HepG2 (cell line): ENCODE measurements around the gene PLEKHG2. TPM values are rescaled to one million over a fixed set of nuclear protein-coding genes. Genes with fewer than 3 reads are reported as not detected.

Source experiments
- ATAC-seq: fragments of 200-7000 bp; cut with Tn5 transposase; 3 replicates; pipeline ENCODE4 v1.9.1; 2020; ENCODE audit warnings: mild to moderate bottlenecking, moderate library complexity
- Bru-seq: library from RNA; stranded (reverse); fragments of 400-500 nt; gene quantifications from one replicate; lab custom pipeline; 2021; lab: Mats Ljungman, UMichigan
- BruChase-seq, 2 experiments: library from RNA; stranded (reverse); fragments of 400-500 nt; gene quantifications; one replicate each; lab custom pipeline; 2021; lab: Mats Ljungman, UMichigan
- BruUV-seq: library from RNA; stranded (reverse); fragments of 400-500 nt; replicated peaks from 2 replicates; lab custom pipeline; 2021; lab: Mats Ljungman, UMichigan
- CTCF ChIA-PET: fragments of 300-600 bp; formaldehyde crosslinking; extraction: SDS; loops from one replicate; lab custom pipeline; 2021; ENCODE audit warnings: low total read pairs, inconsistent platforms, low intra/inter-chr PET ratio; lab: Yijun Ruan, JAX
- POLR2A ChIA-PET: fragments of 350-600 bp; sonication (Branson Sonifier 250); formaldehyde crosslinking; loops from one replicate; lab custom pipeline; 2020; ENCODE audit warnings: antibody characterized with exemption, inconsistent platforms; lab: Yijun Ruan, JAX
- DNase-seq: peaks from one replicate; pipeline ENCODE4 v3.0.0-alpha.2; 2015; ENCODE audit warnings: low spot score
- FAIRE-seq: peaks from 3 replicates; lab custom pipeline; 2011; peaks lifted over from hg19 to GRCh38; lab: Jason Lieb, UNC
- H2AFZ ChIP-seq: one replicate; pipeline ENCODE4 v1.6.1; 2011; ENCODE audit warnings: low read length, inconsistent platforms
- H3K27ac ChIP-seq: fragments of 300-600 bp; 3 replicates; pipeline ENCODE4 v1.8.0; 2011; ENCODE audit warnings: mixed run types, mild to moderate bottlenecking, mixed read lengths, low read length, inconsistent platforms; ENCODE audit not compliant: insufficient read depth; ENCODE audit errors: extremely low read length
- H3K27me3 ChIP-seq, 2 experiments: fragments of 200-600 bp in 1 of 2; 2 replicates in 1 of 2; 3 replicates in 1 of 2; pipeline versions ENCODE4 v1.6.0 to v1.8.0; 2011; ENCODE audit warnings: low read length in 2 of 2, mild to moderate bottlenecking in 2 of 2, moderate library complexity in 2 of 2, inconsistent platforms in 1 of 2; ENCODE audit not compliant: insufficient read depth in 2 of 2, control insufficient read depth in 1 of 2
- H3K36me3 ChIP-seq, 2 experiments: fragments of 200-600 bp in 1 of 2; replicated peaks in 1 of 2; 2 replicates in 1 of 2; 3 replicates in 1 of 2; pipeline versions ENCODE4 v1.5.1 to v1.8.0; 2011; ENCODE audit warnings: low read length in 2 of 2, inconsistent platforms in 1 of 2; ENCODE audit not compliant: insufficient read depth in 2 of 2, control insufficient read depth in 1 of 2
- H3K4me1 ChIP-seq: 2 replicates; pipeline ENCODE4 v1.5.1; 2012; ENCODE audit warnings: low read length, inconsistent platforms; ENCODE audit not compliant: insufficient read depth
- H3K4me2 ChIP-seq: 2 replicates; pipeline ENCODE4 v1.6.0; 2011; ENCODE audit warnings: low read depth, low read length, inconsistent platforms
- H3K4me3 ChIP-seq, 3 experiments: fragments of 200-600 bp in 1 of 3; sonication (generic), shearing (Covaris generic) in 1 of 3; replicated peaks in 1 of 3; 2 replicates each; pipeline ENCODE4 v1.5.1; 2011 to 2016; ENCODE audit warnings: low read length in 3 of 3, inconsistent platforms in 2 of 3, low read depth in 2 of 3, mild to moderate bottlenecking in 2 of 3, control low read depth in 1 of 3, mixed read lengths in 1 of 3; ENCODE audit not compliant: insufficient read depth in 1 of 3
- H3K79me2 ChIP-seq: one replicate; pipeline ENCODE4 v1.6.1; 2011; ENCODE audit warnings: low read length, inconsistent platforms; ENCODE audit not compliant: insufficient read depth
- H3K9ac ChIP-seq: 2 replicates; pipeline ENCODE4 v1.6.0; 2011; ENCODE audit warnings: mild to moderate bottlenecking, low read depth, low read length, inconsistent platforms; ENCODE audit not compliant: insufficient read depth
- H3K9me3 ChIP-seq: 2 replicates; pipeline ENCODE4 v1.5.1; 2012; ENCODE audit warnings: mild to moderate bottlenecking, low read length
- H4K20me1 ChIP-seq: 2 replicates; pipeline ENCODE4 v1.6.0; 2011; ENCODE audit warnings: inconsistent platforms, mild to moderate bottlenecking, low read length, moderate library complexity; ENCODE audit not compliant: insufficient read depth
- FOSL2 ChIP-seq: sonication (generic); formaldehyde crosslinking; IDR thresholded peaks from 2 replicates; pipeline ENCODE4 v1.4.0; 2020; ENCODE audit warnings: missing genetic modification reagents
- HMG20A ChIP-seq: IDR thresholded peaks from 2 replicates; pipeline ENCODE4 v1.6.1; 2016; ENCODE audit warnings: borderline replicate concordance
- HOXA9 ChIP-seq: sonication (generic); formaldehyde crosslinking; IDR thresholded peaks from 2 replicates; pipeline ENCODE4 v1.8.1; 2022; ENCODE audit warnings: missing genetic modification reagents, mild to moderate bottlenecking, moderate library complexity, borderline replicate concordance
- NFE2L2 ChIP-seq: fragments of 150-350 bp; IDR thresholded peaks from 2 replicates; pipeline ENCODE4 v1.6.1; 2014; ENCODE audit warnings: low read length
- SOX5 ChIP-seq: IDR thresholded peaks from 2 replicates; pipeline ENCODE4 v1.6.1; 2016; ENCODE audit warnings: borderline replicate concordance
- TBP ChIP-seq: sonication (generic); formaldehyde crosslinking; IDR thresholded peaks from 2 replicates; pipeline ENCODE4 v1.5.0; 2020; ENCODE audit warnings: missing genetic modification reagents
- ZNF615 ChIP-seq: sonication (generic); formaldehyde crosslinking; IDR thresholded peaks from 2 replicates; pipeline ENCODE4 v1.5.0; 2020; ENCODE audit warnings: mild to moderate bottlenecking, missing genetic modification reagents, borderline replicate concordance
- ZNF652 ChIP-seq: IDR thresholded peaks from 2 replicates; pipeline ENCODE4 v1.6.1; 2016; ENCODE audit warnings: low read depth, borderline replicate concordance
- WGBS: methylation state at CpG from one replicate; pipeline ENCODE4 v1.1.6; 2017; ENCODE audit warnings: low lambda C conversion rate; 5-methylcytosine and 5-hydroxymethylcytosine counted together
- in situ Hi-C: cut with HindIII; loops from 2 replicates; pipeline ENCODE4 v1.10.0; 2017; ENCODE audit warnings: low pct_unique_long_range_greater_than_20kb; ENCODE audit not compliant: extremely low pct_ligation_motif_present
- intact Hi-C: fragments of 100-400 bp; cut with micrococcal nuclease; formaldehyde crosslinking; loops from one replicate; pipeline ENCODE4 v1.10.0; 2022; ENCODE audit not compliant: unreplicated experiment
- long read RNA-seq, 2 experiments: library from RNA in 1 of 2; library from polyadenylated mRNA in 1 of 2; stranded (forward) in 1 of 2; unstranded in 1 of 2; transcript quantifications; one replicate each; pipeline ENCODE4 v2.0.0, GENCODE V29; 2019 to 2022
- polyA minus RNA-seq, 3 experiments: library from RNA; depleted of rRNA, polyadenylated mRNA; stranded (reverse); fragments of >200 nt; gene quantifications; 2 replicates each; pipeline ENCODE4 v1.2.3, GENCODE V29; 2011; ENCODE audit warnings: low replicate concordance in 1 of 3
- polyA plus RNA-seq, 8 experiments: library from polyadenylated mRNA; depleted of rRNA in 3 of 8; stranded (reverse) in 7 of 8; unstranded in 1 of 8; fragments of >200 nt; fragmentation: Illumina TruSeq in 4 of 8; extraction: Trizol in 4 of 8; gene quantifications; 2 replicates each; pipeline versions ENCODE4 v1.2.1 to v1.2.3, GENCODE V29; 2011 to 2016; ENCODE audit warnings: low read depth in 4 of 8, missing spikeins in 1 of 8, mixed read lengths in 1 of 8; ENCODE audit not compliant: insufficient read depth in 1 of 8
- total RNA-seq, 5 experiments: library from RNA; depleted of rRNA; stranded (reverse); fragments of >200 nt; fragmentation: Illumina TruSeq; extraction: Trizol; gene quantifications; 2 replicates each; pipeline ENCODE4 v1.2.3, GENCODE V29; 2016; ENCODE audit warnings: low read depth in 1 of 5
- TF ChIP-seq, protein P1 (sequence below): conservative IDR thresholded peaks from 2 replicates; pipeline ENCODE4 v1.6.1; 2018; ENCODE audit warnings: missing genetic modification reagents
- TF ChIP-seq, protein P2 (sequence below): sonication (generic); formaldehyde crosslinking; IDR thresholded peaks from 2 replicates; pipeline ENCODE4 v1.4.0; 2020; ENCODE audit warnings: missing genetic modification reagents; ENCODE audit errors: not compliant biosample characterization

PLEKHG2 gene, protein sequence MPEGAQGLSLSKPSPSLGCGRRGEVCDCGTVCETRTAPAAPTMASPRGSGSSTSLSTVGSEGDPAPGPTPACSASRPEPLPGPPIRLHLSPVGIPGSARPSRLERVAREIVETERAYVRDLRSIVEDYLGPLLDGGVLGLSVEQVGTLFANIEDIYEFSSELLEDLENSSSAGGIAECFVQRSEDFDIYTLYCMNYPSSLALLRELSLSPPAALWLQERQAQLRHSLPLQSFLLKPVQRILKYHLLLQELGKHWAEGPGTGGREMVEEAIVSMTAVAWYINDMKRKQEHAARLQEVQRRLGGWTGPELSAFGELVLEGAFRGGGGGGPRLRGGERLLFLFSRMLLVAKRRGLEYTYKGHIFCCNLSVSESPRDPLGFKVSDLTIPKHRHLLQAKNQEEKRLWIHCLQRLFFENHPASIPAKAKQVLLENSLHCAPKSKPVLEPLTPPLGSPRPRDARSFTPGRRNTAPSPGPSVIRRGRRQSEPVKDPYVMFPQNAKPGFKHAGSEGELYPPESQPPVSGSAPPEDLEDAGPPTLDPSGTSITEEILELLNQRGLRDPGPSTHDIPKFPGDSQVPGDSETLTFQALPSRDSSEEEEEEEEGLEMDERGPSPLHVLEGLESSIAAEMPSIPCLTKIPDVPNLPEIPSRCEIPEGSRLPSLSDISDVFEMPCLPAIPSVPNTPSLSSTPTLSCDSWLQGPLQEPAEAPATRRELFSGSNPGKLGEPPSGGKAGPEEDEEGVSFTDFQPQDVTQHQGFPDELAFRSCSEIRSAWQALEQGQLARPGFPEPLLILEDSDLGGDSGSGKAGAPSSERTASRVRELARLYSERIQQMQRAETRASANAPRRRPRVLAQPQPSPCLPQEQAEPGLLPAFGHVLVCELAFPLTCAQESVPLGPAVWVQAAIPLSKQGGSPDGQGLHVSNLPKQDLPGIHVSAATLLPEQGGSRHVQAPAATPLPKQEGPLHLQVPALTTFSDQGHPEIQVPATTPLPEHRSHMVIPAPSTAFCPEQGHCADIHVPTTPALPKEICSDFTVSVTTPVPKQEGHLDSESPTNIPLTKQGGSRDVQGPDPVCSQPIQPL (N-terminal part only)
- total RNA-seq (2016; rRNA removed; fragmentation: Illumina TruSeq; extraction: Trizol) (3.6 and 5.2 TPM in 2 replicates), polyA plus RNA-seq (2011; rRNA removed) (6.8 and 7.8 TPM in 2 replicates), polyA minus RNA-seq (2011; rRNA and poly(A)+ RNA removed; ENCODE audit: low replicate concordance) (6.5 and 8.4 TPM in 2 replicates), Bru-seq, nascent RNA (percentile 49 among the genes with signal in this experiment), BruChase-seq, experiment 1, labeled RNA remaining after a 6-hour chase (percentile 66 among the genes with signal in this experiment), BruChase-seq, experiment 2, labeled RNA remaining after a 2-hour chase (percentile 58 among the genes with signal in this experiment)
- 0.51 and 1.9 TPM in 2 replicates for total RNA-seq (2016; cell fraction: cytosol; rRNA removed; fragmentation: Illumina TruSeq; extraction: Trizol; ENCODE audit: low read depth)
- 3.1 and 4.0 TPM in 2 replicates for total RNA-seq (2016; cell fraction: insoluble cytoplasmic fraction; rRNA removed; fragmentation: Illumina TruSeq; extraction: Trizol)
- total RNA-seq (2016; cell fraction: membrane; rRNA removed; fragmentation: Illumina TruSeq; extraction: Trizol): 2.0 and 3.5 TPM in 2 replicates
- 6.8 TPM in 2 replicates for total RNA-seq (2016; cell fraction: nucleus; rRNA removed; fragmentation: Illumina TruSeq; extraction: Trizol)
- polyA plus RNA-seq (2011; cell fraction: cytosol; rRNA removed): 1.9 and 2.4 TPM in 2 replicates
- polyA plus RNA-seq (2011; cell fraction: nucleus; rRNA removed): 30.6 and 32.3 TPM in 2 replicates
- polyA plus RNA-seq (2012): 5.1 and 11.3 TPM in 2 replicates
- 0.75 and 1.5 TPM in 2 replicates for polyA plus RNA-seq (2016; cell fraction: cytosol; fragmentation: Illumina TruSeq; extraction: Trizol; ENCODE audit: low read depth)
- 2.8 and 5.1 TPM in 2 replicates for polyA plus RNA-seq (2016; cell fraction: insoluble cytoplasmic fraction; fragmentation: Illumina TruSeq; extraction: Trizol; ENCODE audit: low read depth)
- 2.6 and 3.5 TPM in 2 replicates for polyA plus RNA-seq (2016; cell fraction: membrane; fragmentation: Illumina TruSeq; extraction: Trizol; ENCODE audit: low read depth)
- 17.4 and 28.3 TPM in 2 replicates for polyA plus RNA-seq (2016; cell fraction: nucleus; fragmentation: Illumina TruSeq; extraction: Trizol; ENCODE audit: insufficient read depth, low read depth)
- 6.3 and 8.3 TPM in 2 replicates for polyA minus RNA-seq (2011; cell fraction: cytosol; rRNA and poly(A)+ RNA removed)
- 18.9 and 20.1 TPM in 2 replicates for polyA minus RNA-seq (2011; cell fraction: nucleus; rRNA and poly(A)+ RNA removed)
- long read RNA-seq, experiment 1, partial matches to known transcripts: 0 of 1 reads
- long read RNA-seq, experiment 1, other reads (novel, unspliced or antisense): 1 of 1 reads
- long read RNA-seq, experiment 2, partial matches to known transcripts: 7 of 15 reads
- long read RNA-seq, experiment 2, other reads (novel, unspliced or antisense): 8 of 15 reads

DNA sequence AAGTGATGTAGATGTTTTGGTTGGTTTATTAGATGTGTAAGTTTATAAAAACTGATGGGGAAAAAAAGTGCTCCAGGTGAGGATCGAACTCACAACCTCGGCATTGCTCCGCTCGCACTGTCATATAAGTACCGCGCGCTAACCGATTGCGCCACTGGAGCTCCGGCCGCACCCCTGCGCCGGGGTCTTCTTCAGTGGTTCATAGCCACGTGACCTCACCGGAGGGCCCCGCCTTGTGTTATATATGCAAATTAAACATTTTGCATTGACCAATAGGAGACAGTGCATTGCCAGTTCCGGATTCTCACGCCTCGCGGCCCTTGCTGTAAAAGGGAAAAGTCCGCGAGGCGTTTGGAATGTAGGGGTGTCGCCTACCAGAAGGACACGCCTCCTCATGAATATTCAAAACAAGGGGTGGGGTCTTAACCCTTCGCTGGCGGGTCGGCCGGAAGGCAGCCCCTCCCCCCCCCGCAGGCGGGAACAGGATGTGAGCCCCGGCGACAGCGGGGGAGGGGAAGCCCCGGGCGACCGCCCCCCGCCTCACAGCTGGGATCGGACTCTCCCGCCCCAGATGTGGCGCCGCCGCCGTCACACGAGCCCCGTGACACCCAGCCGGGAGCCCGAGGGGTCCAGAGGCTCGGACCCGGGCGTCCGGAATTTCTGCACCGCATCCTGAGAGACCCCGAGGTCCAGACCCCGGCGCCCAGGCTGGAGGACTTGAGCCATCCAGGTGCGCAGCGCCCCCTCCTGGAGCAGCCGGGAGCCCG, at the start of gene PLEKHG2:
PLEKHG2 (plus strand) TSS at position 570 of the 767 bp plus-strand sequence. CDS start 1,418 bp downstream, outside the sequence.
- Histone ChIP-seq H4K20me1 (peaks cover 15% of the 10 kb centered on the region; the same call in 1 of the 2 replicates), H3K9ac (peak within 1 kb of the TSS; percentile 83), H3K27ac (peak within 1 kb of the TSS; percentile 81), H3K36me3 (peaks cover 0 to 6% of the 10 kb centered on the region in 2 experiments; a peak in 1 of 5 replicates), H3K9me3 (no peaks in the 10 kb centered on the region), H3K27me3 (no peaks in the 10 kb centered on the region; a peak in 1 of 5 replicates), H3K79me2 (peaks cover 33% of the 10 kb centered on the region), H3K4me1 (peaks cover 61% of the 10 kb centered on the region), H3K4me3 (peak within 1 kb of the TSS; percentile 70 to 97 (median 95)), H2AFZ (no peak within 1 kb of the TSS), H3K4me2 (peak within 1 kb of the TSS; percentile 96)
- DNase-seq (peak; percentile 98), FAIRE-seq (peak; percentile 96), ATAC-seq (peak; percentile 57)
- no TSS peak for BruUV-seq
- intact Hi-C loops: loop anchor here (5.0 to 10.0 kb wide), 3 partner anchors 70 to 290 kb away; partner anchors contain the start of genes EID2B and SAMD4B
- ChIA-PET CTCF (interaction anchor here (0.8 to 5.1 kb wide), 7 partner anchors 11 to 85 kb away, joined by 3 to 127 read pairs (median 3); partner anchors contain the start of genes MED29, PAF1 and SAMD4B), POLR2A (interaction anchor here (1.0 to 2.3 kb wide), 8 partner anchors 11 to 62 kb away, joined by 3 to 123 read pairs (median 29); partner anchors contain the start of genes MED29, PAF1 and RPS16)
- under 1% methylated on average over 38 of the region's 60 CpGs for WGBS
- in situ Hi-C loops: no loop called here
- TF ChIP-seq, protein P1, sequence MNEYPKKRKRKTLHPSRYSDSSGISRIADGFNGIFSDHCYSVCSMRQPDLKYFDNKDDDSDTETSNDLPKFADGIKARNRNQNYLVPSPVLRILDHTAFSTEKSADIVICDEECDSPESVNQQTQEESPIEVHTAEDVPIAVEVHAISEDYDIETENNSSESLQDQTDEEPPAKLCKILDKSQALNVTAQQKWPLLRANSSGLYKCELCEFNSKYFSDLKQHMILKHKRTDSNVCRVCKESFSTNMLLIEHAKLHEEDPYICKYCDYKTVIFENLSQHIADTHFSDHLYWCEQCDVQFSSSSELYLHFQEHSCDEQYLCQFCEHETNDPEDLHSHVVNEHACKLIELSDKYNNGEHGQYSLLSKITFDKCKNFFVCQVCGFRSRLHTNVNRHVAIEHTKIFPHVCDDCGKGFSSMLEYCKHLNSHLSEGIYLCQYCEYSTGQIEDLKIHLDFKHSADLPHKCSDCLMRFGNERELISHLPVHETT (CRISPR knock-in tag): no peak; the same call in 1 of the 2 replicates
- TF ChIP-seq NFE2L2 (no peak), ZNF652 (CRISPR knock-in tag) (peak; percentile 98), HOXA9 (CRISPR knock-in tag) (no peak), FOSL2 (CRISPR knock-in tag) (peak; percentile 64), ZNF615 (CRISPR knock-in tag) (no peak), HMG20A (CRISPR knock-in tag) (no peak), TBP (CRISPR knock-in tag) (no peak), SOX5 (CRISPR knock-in tag) (peak; percentile 12; the same call in 1 of the 2 replicates)
- TF ChIP-seq, protein P2, sequence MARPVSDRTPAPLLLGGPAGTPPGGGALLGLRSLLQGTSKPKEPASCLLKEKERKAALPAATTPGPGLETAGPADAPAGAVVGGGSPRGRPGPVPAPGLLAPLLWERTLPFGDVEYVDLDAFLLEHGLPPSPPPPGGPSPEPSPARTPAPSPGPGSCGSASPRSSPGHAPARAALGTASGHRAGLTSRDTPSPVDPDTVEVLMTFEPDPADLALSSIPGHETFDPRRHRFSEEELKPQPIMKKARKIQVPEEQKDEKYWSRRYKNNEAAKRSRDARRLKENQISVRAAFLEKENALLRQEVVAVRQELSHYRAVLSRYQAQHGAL (CRISPR knock-in tag): no peak
